ENCODE results near the gene LIMK2.
"Not testable (repeated sequence)": the region's sequence is repeated elsewhere in the genome, so short reads cannot be mapped to it uniquely, and the experiment has no call there.

Gene LIMK2

DNA sequence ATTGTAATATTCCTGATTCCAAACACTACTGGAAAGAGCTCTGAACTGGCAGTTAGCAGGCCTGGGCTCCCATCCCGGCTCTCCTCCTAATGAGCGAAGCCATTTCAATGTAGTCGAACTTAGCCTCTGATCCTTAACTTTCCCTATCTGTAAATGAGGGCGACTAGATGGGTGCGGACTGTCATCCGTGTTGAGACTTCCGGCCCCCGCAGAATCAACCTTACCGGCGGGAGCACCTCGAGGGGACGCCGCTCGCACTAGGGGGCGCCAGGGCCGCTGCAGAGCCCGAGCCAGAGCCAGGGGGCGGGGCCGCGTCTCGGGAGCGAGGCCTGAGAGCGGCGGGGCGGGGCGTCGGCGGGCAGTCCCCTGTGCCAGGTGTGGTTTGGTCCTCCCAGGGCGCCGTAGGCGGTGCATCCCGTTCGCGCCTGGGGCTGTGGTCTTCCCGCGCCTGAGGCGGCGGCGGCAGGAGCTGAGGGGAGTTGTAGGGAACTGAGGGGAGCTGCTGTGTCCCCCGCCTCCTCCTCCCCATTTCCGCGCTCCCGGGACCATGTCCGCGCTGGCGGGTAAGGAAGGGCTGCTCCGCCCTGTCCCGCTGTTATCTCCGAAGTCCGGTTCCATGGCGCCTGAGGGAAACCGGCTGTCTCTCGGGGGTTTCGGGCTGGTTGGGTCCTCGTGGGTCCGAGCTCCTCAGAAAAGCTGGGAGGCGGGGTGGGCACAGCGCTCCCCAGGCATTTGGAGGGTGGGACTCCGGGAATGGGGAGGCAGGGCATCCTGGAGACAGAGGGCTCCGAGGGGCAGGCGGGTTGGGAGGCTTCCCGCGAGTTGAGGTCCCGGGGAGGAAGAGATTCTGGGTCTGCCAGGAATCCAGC, at the start of gene LIMK2:
Gene LIMK2, plus strand, starts transcription at position 437 of the 869 bp plus-strand sequence. Its CDS starts 111 bp downstream, at position 548.
- DNase-seq (ENCODE audit: low read depth), result peak; percentile 84

- no peak for DNase-seq (ENCODE audit: low read depth)
Measured at GRCh38 chr22:31170971-31171370, 41.1 kb upstream of the LIMK2 start.

- not testable (repeated sequence) for DNase-seq (ENCODE audit: low read depth)
Measured at GRCh38 chr22:31171734-31172133, 40.4 kb upstream of the LIMK2 start.

DNA sequence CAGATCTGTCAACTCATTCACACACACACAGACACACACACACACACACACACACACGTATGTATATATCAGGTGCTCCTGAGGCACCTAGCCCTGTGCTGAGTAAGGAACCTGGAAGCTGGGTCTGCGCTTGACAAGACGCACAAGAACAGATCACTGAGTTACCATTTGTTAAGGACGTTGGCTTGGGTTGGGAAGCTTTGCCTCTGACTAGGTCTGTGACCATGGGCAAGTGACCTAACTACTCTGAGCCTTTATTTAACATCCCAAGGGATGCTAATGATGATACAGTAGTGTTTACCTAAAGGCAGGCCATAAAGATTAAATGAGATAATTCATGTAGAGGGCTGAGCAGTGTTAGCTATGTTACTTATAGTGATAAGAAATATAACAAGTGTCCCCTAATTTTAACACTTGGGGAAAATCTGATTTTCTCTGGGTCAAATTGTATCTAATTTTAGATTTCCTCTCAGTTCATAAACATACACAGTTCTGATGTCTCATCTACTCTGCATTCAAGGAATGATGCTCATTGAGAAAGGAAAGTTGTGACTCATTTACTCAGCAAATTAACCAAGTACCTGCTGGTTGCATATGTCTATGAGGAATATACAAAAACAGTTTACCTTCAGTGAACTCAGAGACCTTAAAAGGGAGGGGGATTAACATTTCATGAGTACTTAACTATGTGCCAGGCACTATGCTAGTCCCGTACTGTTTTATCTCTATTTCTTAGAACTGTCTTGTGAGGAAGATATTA, 38.5 kb upstream of the LIMK2 start:
- DNase-seq (ENCODE audit: low read depth), result peak; percentile 94

DNA sequence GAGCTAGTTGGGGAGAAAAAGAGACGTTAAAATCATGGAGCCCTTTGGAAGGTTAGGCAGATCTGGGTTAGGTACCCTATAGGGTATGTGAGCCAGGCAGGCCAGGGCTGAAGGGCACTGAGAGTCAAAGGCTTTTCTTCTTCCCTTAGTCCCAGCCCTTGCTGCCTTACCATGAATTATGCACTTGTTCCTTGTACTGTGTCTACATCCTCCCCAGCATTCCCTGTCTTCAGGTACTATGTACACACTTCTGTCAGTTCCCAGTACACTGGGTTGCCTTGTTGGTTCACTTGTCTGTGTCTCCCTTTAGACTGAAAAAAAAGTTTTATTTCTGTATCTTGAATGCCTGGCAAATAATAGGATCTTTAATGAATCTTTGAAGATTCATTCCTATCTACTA, 35.2 kb upstream of the LIMK2 start:
- no peak for DNase-seq (ENCODE audit: low read depth)

DNA sequence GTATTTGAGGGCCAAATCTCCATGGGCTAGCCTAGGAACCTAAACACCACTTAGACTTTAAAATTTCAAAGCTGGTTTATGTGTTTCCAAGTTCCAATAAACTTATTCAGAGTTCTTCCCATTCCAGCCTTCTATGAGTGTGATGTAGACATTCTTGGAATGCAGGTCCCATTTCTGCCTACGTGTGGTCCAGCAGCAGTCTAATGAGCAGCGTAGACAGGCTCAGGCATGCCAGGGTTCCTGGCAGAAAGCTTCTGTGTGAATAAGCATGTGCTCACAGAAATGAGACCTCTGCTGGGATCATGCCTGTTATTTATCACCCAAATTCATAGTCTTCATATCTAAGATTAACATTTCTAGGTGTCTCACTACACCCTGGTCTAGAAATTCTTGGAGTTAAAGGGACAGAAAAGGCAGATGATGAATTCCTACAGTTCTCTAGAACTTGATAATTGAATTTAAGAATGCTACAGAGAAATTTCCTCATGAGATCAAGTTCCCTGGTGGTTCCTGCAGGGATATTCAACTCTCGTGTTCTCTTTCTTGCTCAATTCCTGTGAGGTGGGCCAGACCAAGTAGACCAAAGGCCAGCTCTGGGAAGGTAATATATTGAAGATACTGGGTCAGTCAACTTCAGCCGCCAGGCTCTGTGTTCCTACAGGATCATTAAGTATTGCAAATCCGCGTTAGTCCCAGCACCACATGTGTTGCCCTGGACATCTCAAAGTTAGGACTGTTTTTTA, 34.5 kb upstream of the LIMK2 start:
- peak; percentile 94 for DNase-seq (ENCODE audit: low read depth)

GRCh38 chr22:31178859-31179258, 33.2 kb upstream of the LIMK2 start:
- DNase-seq (ENCODE audit: low read depth), result no peak

DNA sequence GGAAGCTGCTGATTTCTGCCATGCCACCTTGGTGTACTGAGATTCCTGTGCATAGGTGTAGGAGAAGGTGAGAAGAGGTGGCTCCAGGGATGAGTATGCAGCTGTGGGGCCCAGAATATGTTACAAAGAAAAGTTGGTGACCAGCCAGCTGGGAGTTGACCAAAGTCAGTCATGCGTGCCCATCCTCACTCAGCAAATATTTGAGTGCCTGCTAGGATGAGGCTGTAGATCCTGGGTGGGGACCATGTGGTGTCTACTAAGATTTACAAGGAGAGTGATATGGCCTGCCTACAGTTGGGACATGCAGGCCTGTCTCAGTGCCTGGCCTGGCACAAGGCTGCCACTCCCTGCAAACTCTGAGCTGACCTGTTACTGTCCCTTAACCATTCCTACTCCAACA, 32.8 kb upstream of the LIMK2 start:
- DNase-seq (ENCODE audit: low read depth), result peak; percentile 16

DNA sequence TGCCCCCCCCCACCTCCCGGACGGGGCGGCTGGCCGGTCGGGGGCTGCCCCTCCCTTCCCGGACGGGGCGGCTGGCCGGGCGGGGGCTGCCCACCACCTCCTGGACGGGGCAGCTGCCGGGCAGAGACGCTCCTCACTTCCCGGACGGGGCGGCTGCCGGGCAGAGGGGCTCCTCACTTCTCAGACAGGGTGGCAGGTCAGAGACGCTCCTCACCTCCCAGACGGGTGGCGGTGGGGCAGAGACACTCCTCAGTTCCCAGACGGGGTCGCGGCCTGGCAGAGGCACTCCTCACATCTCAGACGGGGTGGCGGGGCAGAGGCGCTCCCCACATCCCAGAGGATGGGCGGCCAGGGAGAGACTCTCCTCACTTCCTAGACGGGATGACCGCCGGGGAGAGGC, 28.1 kb upstream of the LIMK2 start:
- no peak for DNase-seq (ENCODE audit: low read depth)

DNA sequence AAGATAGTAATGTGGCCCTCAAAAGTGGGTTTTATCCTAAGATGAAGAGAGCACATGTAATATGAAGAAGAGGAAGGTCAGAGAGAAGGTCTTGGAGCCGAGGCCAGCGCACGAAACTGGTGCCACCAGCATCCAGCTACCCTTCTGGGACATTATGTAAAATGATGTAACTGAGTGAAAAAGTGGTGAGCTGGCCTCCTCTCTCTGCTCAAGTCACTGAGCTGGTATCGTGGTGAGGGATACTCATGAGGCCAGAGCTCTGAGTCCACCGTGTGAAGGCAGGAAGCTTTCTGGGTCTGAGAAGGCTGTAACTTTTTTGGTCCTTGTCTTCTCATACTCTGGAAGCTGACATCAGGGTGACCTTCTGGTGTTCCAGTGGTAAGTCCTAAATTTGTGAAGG, 27.0 kb upstream of the LIMK2 start:
- peak; percentile 12 for DNase-seq (ENCODE audit: low read depth)

GRCh38 chr22:31187627-31188026, 24.5 kb upstream of the LIMK2 start:
- DNase-seq (ENCODE audit: low read depth), result no peak

DNA sequence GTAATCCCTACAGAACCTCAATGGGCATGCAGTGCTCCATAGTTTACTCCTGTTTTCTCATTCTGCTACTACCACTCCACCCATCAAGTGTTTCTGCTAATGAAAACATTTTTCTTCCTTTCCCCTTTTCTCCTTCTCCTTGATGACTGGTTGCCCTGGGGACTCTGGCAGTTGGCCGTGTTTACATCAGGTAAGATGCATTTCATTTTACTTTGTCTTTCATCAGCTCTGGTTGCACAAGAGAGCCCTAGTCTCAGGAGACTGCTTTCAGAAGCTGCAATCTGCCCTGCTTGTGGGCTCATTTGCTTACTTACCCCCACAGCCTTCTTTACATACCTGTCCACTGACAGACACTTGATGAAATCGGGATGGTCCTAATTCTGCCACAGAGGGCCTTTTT, 19.6 kb upstream of the LIMK2 start:
- DNase-seq (ENCODE audit: low read depth), result peak; percentile 49

GRCh38 chr22:31193092-31193491, 19.0 kb upstream of the LIMK2 start:
- no peak for DNase-seq (ENCODE audit: low read depth)

- not testable (repeated sequence) for DNase-seq (ENCODE audit: low read depth)
Measured at GRCh38 chr22:31194681-31195080, 17.4 kb upstream of the LIMK2 start.

DNA sequence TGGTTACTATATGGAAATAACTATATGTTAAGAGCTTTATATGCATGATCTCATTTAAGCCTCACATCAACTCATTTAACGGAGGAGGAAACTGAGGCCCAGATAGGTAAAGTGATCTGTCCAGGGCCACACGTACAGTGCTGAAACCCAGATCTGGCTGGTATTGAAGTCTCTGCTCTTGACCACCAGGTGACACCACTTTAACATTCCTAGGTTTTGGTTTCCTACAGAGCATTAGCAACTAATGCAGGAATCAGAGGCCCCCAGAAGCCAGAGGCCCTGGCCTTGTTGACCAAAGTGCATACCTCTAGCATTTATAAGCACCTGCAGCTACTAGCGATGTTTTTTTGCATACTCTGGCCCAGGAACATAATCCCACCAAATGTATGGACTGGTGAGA, 12.9 kb upstream of the LIMK2 start:
- no peak for DNase-seq (ENCODE audit: low read depth)

DNA sequence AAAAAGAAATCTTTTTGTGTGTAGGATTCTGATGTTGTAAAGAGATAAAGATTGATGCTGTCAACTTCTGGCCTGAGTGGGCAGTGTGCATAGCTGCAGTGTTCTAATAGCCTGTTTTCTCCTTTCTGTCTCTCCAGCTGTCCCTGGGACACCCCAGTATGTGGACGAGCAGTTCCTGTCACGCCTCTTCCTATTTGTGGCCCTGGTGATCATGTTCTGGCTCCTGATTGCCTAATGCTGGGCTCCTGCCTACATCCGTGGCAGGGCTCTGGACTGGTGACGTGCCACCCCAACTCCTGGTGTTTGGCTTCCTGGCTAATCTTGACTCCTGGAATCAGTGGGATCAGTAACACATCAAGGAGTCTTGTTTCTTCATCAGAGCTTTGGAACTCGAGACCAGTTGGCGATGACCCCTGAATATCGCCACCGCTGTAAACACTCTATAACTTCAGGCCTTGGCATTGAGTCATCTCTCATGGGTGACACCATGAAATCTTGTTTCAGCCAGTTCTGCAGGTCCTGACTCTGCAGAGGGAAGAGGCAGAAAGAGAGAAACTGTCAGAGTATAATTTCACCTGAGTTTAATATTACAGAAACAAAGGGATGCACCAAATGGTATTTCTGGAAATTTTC, 7.6 kb upstream of the LIMK2 start:
- not testable (repeated sequence) for DNase-seq (ENCODE audit: low read depth)

DNA sequence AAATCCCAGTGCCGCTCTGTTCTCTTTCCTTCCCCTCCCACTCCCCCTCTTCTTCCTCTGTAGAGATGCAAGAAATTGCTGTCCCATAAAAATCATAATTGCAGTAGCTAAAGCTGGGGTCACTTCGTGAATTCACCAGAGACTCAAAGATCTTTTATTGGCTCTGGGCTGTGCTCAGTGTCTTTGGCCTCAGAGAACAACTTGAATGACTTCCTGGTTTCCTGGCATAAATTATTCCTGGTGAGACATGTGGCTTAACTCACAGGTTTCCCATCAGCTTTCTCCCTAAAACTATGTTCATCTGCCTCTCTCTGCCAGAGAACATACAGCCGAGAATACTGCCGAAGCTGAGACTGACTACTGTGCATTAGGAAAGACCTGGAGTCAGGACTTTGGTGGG, 7.0 kb upstream of the LIMK2 start:
- DNase-seq (ENCODE audit: low read depth), result not testable (repeated sequence)

DNA sequence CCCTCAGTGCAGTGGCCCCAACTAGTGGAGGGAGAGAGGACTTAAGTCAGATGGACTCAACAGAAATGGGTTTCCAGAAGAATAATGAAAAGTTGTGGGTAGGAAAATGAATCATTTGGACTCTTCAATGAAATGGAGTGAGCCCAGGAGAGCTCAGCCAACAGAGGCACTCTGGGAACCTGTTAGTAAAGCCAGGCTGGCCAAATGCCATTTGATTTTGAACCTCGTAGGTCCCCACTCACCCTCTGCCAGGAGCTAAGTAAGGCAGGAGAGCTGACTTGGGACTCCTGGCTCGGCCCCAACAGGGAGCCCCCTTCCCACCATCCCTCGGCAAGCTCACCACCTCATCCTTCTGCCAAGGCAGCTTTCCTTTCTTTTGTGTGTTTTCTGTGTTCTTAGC, 5.6 kb upstream of the LIMK2 start:
- not testable (repeated sequence) for DNase-seq (ENCODE audit: low read depth)

GRCh38 chr22:31206896-31207687, 5.0 kb upstream of the LIMK2 start:
- no peak for DNase-seq (ENCODE audit: low read depth)

DNA sequence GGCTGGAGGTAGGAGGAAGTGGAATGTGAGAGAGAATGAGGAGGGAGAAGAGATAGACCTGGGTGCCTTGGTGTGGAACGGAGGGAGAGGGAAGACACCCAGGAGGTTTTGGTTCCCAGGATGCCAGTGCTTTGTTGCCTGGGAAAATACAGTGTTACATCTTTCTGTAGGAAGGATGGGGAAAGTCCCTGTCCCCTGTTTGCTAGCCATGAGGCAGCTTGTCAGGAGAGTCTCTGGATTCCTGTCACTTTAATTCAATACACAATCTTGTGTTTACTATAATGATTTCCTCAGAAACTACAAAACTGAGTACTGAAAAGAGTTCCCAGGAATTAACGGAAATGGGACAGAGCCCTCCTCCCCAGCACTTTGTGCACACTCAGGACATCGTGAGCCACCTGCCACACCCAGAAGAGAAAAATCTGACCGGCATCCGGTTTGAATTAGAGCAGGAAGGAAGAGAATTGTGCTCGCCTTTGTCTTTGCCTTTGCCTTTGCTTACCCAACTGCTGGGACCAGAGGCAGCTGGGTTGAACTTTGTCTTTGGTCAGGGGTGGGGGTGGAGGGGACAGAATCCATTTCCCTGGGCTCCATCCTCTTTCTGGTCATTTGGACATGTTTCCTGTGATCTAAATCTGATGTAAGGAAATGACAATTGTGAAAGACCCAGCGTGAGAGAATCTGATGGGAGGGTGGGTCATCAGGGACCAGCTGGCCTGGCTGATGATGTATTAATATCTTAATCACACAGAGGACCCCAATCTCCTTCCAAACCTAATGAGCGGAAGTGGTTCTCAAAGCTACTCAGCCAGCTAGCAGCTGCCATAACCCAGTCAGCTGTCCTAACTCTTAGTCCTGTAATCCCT, 1.3 kb upstream of the LIMK2 start:
- peak; percentile 21 for DNase-seq (ENCODE audit: low read depth)
